GM06990 (cell line): ENCODE data around the gene STXBP2.

Experiments used
- DNase-seq: peaks from one replicate; pipeline ENCODE4 v3.0.0-alpha.2; 2011; ENCODE audit not compliant: insufficient read length; ENCODE audit errors: extremely low read depth
- H3K27me3 ChIP-seq: replicated peaks from 2 replicates; pipeline ENCODE4 v1.6.0; 2011; ENCODE audit warnings: low read length; ENCODE audit not compliant: control insufficient read depth, insufficient read depth
- H3K36me3 ChIP-seq: 2 replicates; pipeline ENCODE4 v1.5.1; 2011; ENCODE audit warnings: low read length; ENCODE audit not compliant: control insufficient read depth, insufficient read depth
- H3K4me3 ChIP-seq: replicated peaks from 2 replicates; pipeline ENCODE4 v1.5.1; 2011; ENCODE audit warnings: low read depth, mild to moderate bottlenecking, control low read depth, low read length
- CTCF ChIP-seq: IDR thresholded peaks from 2 replicates; pipeline ENCODE4 v1.5.1; 2011; ENCODE audit warnings: low read length, control low read depth, mild to moderate bottlenecking, inconsistent platforms; ENCODE audit not compliant: insufficient read depth, poor library complexity, severe bottlenecking

Gene STXBP2

GRCh38 chr19:7597689-7598088, 39.2 kb upstream of the STXBP2 start:
- no peaks in the 10 kb centered on the region for H3K36me3 ChIP-seq
- H3K27me3 ChIP-seq = no peaks in the 10 kb centered on the region
- H3K4me3 ChIP-seq = no peak overlapping the region
- TF ChIP-seq CTCF = no peak
- DNase-seq = no peak

GRCh38 chr19:7598180-7598579, 38.7 kb upstream of the STXBP2 start:
- no peak for DNase-seq
- no peak for TF ChIP-seq CTCF
- no peak overlapping the region for H3K4me3 ChIP-seq
- no peaks in the 10 kb centered on the region for H3K27me3 ChIP-seq
- no peaks in the 10 kb centered on the region for H3K36me3 ChIP-seq

GRCh38 chr19:7600721-7601120, 36.2 kb upstream of the STXBP2 start:
- Histone ChIP-seq H3K27me3 (no peaks in the 10 kb centered on the region), H3K4me3 (no peak overlapping the region), H3K36me3 (no peaks in the 10 kb centered on the region)
- DNase-seq = no peak
- TF ChIP-seq CTCF = no peak

- TF ChIP-seq CTCF = no peak
- DNase-seq = no peak
- Histone ChIP-seq H3K36me3 (no peaks in the 10 kb centered on the region), H3K4me3 (no peak overlapping the region), H3K27me3 (no peaks in the 10 kb centered on the region)
Observed at GRCh38 chr19:7602240-7602934, 34.5 kb upstream of the STXBP2 start.

GRCh38 chr19:7602935-7603497, 33.9 kb upstream of the STXBP2 start:
- Histone ChIP-seq H3K4me3 (no peak overlapping the region), H3K36me3 (no peaks in the 10 kb centered on the region), H3K27me3 (no peaks in the 10 kb centered on the region)
- no peak for TF ChIP-seq CTCF
- no peak for DNase-seq
